Activated gamma-delta T cell treated with anti-CD3 and anti-CD28 coated beads, Interleukin-2, amount 50 U/mL, for 16 hours (primary cell): Measurements from ENCODE around the gene HTT.

ENCODE experiments used
- DNase-seq: peaks from one replicate; pipeline ENCODE4 v3.0.0-alpha.2; 2020; ENCODE audit warnings: low read depth

Gene HTT

GRCh38 chr4:3291969-3292570 lies 217.6 kb downstream of the HTT start:
- DNase-seq: no peak

GRCh38 chr4:3292571-3293400 lies 218.3 kb downstream of the HTT start, which contains the start of gene RGS12:
Gene RGS12, plus strand, starts transcription at chr4:3293021. Its CDS starts 23,150 bp downstream, at chr4:3316171.
- DNase-seq: peak; percentile 66
